ENCODE results near the gene TULP3. TPM values are rescaled to one million over a fixed set of nuclear protein-coding genes. Genes with fewer than 3 reads are reported as not detected.
A peak's percentile ranks its signal among the peaks of the same experiment; 100 is the strongest.

The TULP3 gene
- total and polyA plus RNA-seq, 8 donors, result 4.1 to 9.0 (median 6.0) TPM

GRCh38 chr12:2884810-2885209 lies 5.9 kb upstream of the TULP3 start:
- Histone ChIP-seq H3K4me1 (no peaks in the 10 kb centered on the region), H3K27ac (no peak overlapping the region), H3K27me3 (no peaks in the 10 kb centered on the region), H3K9me3 (no peaks in the 10 kb centered on the region), H3K4me3 (no peak overlapping the region), H3K36me3 (no peaks in the 10 kb centered on the region)
- WGBS, 2 donors, result 40 to 43% methylated on average over 2 of the region's 2 CpGs
- intact Hi-C loops (cut with DNase I), result loop anchor here in 1 of 3 donors (5.0 kb wide), 1 partner anchor 152 kb away; no protein-coding TSS in a partner anchor
- peak in 1 of 4 donors; percentile 9 for ATAC-seq
- TF ChIP-seq CTCF (IDR thresholded peaks at IDR 0.05), result no peak
- no peak for FAIRE-seq
- no peak for DNase-seq

GRCh38 chr12:2886768-2887450 lies 3.8 kb upstream of the TULP3 start:
- DNase-seq (no peak), ATAC-seq (no peak), FAIRE-seq (no peak)
- Histone ChIP-seq H3K9me3 (no peaks in the 10 kb centered on the region), H3K4me1 (no peaks in the 10 kb centered on the region), H3K27me3 (no peaks in the 10 kb centered on the region), H3K27ac (no peak overlapping the region), H3K4me3 (no peak overlapping the region), H3K36me3 (no peaks in the 10 kb centered on the region)
- intact Hi-C loops (cut with DNase I), result loop anchor here in 1 of 3 donors (5.0 kb wide), 1 partner anchor 150 kb away; no protein-coding TSS in a partner anchor
- TF ChIP-seq CTCF (IDR thresholded peaks at IDR 0.05), result no peak
- 63 to 71% methylated on average over 10 of the region's 10 CpGs for WGBS, 2 donors

- TF ChIP-seq CTCF (IDR thresholded peaks at IDR 0.05), result no peak
- H3K27me3 ChIP-seq, result no peaks in the 10 kb centered on the region
- H3K4me1 ChIP-seq, result no peaks in the 10 kb centered on the region
- no peaks in the 10 kb centered on the region for H3K36me3 ChIP-seq
- H3K27ac ChIP-seq, result peak overlapping the region; percentile 72 to 96 (median 86)
- peak overlapping the region; percentile 62 to 91 (median 65) for H3K4me3 ChIP-seq
- intact Hi-C loops (cut with DNase I), result no loop called here
- ATAC-seq (no peak), DNase-seq (no peak), FAIRE-seq (no peak)
- 72 to 78% methylated on average over 10 of the region's 10 CpGs for WGBS, 2 donors
- no peaks in the 10 kb centered on the region for H3K9me3 ChIP-seq
Measured at GRCh38 chr12:2890001-2890387, 697 bp upstream of the TULP3 start.

GRCh38 chr12:2891240-2892053 lies 756 bp downstream of the TULP3 start:
- no peaks in the 10 kb centered on the region for H3K27me3 ChIP-seq
- peak overlapping the region; percentile 72 to 96 (median 86) for H3K27ac ChIP-seq
- DNase-seq (peak in 4 of 6 donors; percentile 36 to 63 (median 42)), FAIRE-seq (no peak), ATAC-seq (peak; percentile 47 to 61 (median 54))
- no peaks in the 10 kb centered on the region for H3K4me1 ChIP-seq
- no peaks in the 10 kb centered on the region for H3K36me3 ChIP-seq
- TF ChIP-seq CTCF (IDR thresholded peaks at IDR 0.05), result no peak
- H3K9me3 ChIP-seq, result no peaks in the 10 kb centered on the region
- 20% methylated on average over 42 of the region's 42 CpGs for WGBS, 2 donors
- intact Hi-C loops (cut with DNase I), result no loop called here
- H3K4me3 ChIP-seq, result peak overlapping the region; percentile 62 to 91 (median 65)
